A549 treated with CpdA at 1 μM for 4 hours (cell line): ENCODE results near the gene FAM117B. TPM values are rescaled to one million over a fixed set of nuclear protein-coding genes. Genes with fewer than 3 reads are reported as not detected.

Experiments
- total RNA-seq: library from RNA; stranded (reverse); fragments of 200-300 nt; extraction: Qiagen RNA extraction; gene quantifications from 5 replicates; pipeline ENCODE4 v1.2.3, GENCODE V29; 2022; ENCODE audit warnings: low read depth

The FAM117B gene
- total RNA-seq = 2.3 to 2.9 TPM (median 2.5 TPM) in 5 replicates

GRCh38 chr2:202634556-202635427 is at the start of gene FAM117B:
Gene FAM117B, plus strand, starts transcription at chr2:202634969. Its CDS starts 219 bp downstream, at chr2:202635188.

Other genes with a start within 250 kb of the FAM117B start
- 1.1 to 2.1 TPM (median 1.8 TPM) in 5 replicates for gene ICA1L, start 236.8 kb downstream of the FAM117B start, total RNA-seq